ENCODE results near the gene GPT2. TPM values are rescaled to one million over a fixed set of nuclear protein-coding genes. Genes with fewer than 3 reads are reported as not detected.

GPT2 gene
- total RNA-seq, 4 donors from 2014 or later: 13.5 to 112 (median 55.7) TPM

DNA sequence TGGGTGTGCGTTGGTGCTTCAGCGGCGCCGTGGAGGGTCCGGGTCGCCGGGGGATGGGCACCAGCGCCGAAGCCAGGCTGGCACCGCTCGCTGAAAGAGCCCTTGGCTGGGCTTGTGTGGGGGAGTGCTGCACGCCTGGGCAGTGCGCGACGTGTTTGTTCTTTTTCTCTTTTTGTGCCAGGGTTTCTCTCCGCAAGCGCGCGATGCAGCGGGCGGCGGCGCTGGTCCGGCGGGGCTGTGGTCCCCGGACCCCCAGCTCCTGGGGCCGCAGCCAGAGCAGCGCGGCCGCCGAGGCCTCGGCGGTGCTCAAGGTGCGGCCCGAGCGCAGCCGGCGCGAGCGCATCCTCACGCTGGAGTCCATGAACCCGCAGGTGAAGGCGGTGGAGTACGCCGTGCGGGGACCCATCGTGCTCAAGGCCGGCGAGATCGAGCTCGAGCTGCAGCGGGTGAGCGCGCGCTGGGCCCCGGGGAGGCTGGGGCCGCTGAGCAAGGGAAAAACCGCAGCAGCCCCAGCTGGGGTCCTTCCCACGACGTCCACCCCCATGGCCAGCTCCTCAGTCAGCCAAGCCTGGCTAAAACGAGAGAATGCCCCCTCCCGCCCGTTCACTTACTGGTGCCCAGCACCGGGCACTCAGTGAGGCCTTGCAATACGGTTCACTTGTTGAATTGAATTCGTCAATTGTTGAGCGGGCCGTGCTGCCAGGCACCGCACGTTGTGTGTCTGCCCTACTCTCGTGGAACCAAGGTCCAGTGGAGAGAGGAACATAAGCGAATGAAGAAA lies 541 bp downstream of the GPT2 start:
- H3K36me3 ChIP-seq: no peaks in the 10 kb centered on the region
- H3K4me1 ChIP-seq: peaks cover 20 to 35% of the 10 kb centered on the region in 2 donors
- TF ChIP-seq, protein P1, sequence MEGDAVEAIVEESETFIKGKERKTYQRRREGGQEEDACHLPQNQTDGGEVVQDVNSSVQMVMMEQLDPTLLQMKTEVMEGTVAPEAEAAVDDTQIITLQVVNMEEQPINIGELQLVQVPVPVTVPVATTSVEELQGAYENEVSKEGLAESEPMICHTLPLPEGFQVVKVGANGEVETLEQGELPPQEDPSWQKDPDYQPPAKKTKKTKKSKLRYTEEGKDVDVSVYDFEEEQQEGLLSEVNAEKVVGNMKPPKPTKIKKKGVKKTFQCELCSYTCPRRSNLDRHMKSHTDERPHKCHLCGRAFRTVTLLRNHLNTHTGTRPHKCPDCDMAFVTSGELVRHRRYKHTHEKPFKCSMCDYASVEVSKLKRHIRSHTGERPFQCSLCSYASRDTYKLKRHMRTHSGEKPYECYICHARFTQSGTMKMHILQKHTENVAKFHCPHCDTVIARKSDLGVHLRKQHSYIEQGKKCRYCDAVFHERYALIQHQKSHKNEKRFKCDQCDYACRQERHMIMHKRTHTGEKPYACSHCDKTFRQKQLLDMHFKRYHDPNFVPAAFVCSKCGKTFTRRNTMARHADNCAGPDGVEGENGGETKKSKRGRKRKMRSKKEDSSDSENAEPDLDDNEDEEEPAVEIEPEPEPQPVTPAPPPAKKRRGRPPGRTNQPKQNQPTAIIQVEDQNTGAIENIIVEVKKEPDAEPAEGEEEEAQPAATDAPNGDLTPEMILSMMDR (IDR thresholded peaks at IDR 0.05 in 4 of 5, conservative IDR thresholded peaks at IDR 0.05 in 1 of 5): no peak
- no peak for TF ChIP-seq POLR2A (IDR thresholded peaks at IDR 0.05)
- no peak for DNase-seq
- ATAC-seq: peak; percentile 4 to 10
- no peaks in the 10 kb centered on the region for H3K27me3 ChIP-seq
- peak overlapping the region; percentile 82 to 92 (median 86) for H3K27ac ChIP-seq
- intact Hi-C loops (cut with DNase I; ENCODE audit: low total_unique reads): loop anchor here (1.0 kb wide), 1 partner anchor 53 kb away; the partner anchor contains the start of gene C16orf87
- H3K9me3 ChIP-seq: no peaks in the 10 kb centered on the region
- H3K4me3 ChIP-seq: peak overlapping the region; percentile 72 to 86 (median 80)
- in situ Hi-C loops (cut with MboI; ENCODE audit: low sequenced_read_pairs in 4 of 4): no loop called here

DNA sequence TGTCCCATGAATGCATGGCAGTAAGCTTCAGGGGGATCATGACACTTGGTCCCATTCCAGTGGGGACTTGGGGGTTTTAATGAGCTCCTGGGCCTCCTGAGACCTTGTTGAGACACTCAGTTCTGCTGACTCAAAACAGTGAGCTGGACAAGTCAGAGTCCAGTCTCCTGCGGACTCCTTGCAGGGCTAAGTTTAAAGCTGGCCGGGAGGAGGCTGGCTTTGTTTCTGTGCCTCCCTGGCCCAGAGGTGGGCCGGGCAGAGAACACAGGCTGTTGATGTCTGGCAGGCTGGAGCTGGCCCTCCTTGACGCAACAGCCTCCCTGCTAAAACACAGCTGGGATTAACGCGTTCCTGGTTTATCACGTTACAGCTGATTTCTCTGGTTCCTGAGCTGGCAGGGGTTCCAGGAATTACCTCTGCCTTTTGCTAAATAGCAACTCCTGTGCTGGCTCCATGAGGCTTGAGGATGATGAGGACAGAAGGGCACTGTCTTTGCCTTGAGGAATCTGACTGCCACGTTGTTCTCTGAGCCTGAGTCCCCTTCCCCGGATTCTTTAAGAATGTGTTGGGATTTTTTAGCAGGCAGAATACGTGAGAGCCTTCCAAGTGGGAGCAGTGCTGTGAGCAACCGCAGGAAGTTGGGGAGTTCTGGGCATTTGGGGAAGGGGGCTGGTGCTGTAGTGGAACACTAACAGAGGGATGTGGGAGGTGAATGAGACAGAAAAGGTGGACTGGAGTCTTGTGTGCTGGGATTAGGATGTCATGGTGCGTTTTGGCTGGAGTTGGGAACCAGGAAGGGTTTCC lies 2.0 kb downstream of the GPT2 start:
- H3K36me3 ChIP-seq: no peaks in the 10 kb centered on the region
- peak; percentile 70 to 79 for DNase-seq
- peaks cover 27 to 40% of the 10 kb centered on the region in 2 donors for H3K4me1 ChIP-seq
- TF ChIP-seq POLR2A (IDR thresholded peaks at IDR 0.05): peak; percentile 67 to 86
- TF ChIP-seq, protein P1 (IDR thresholded peaks at IDR 0.05 in 4 of 5, conservative IDR thresholded peaks at IDR 0.05 in 1 of 5): no peak
- no peaks in the 10 kb centered on the region for H3K27me3 ChIP-seq
- ATAC-seq: peak; percentile 42 to 54
- peak overlapping the region; percentile 82 to 92 (median 86) for H3K27ac ChIP-seq
- in situ Hi-C loops (cut with MboI; ENCODE audit: low sequenced_read_pairs in 4 of 4): no loop called here
- H3K4me3 ChIP-seq: peak overlapping the region in 2 of 4 donors; percentile 72 to 75
- intact Hi-C loops (cut with DNase I; ENCODE audit: low total_unique reads): no loop called here
- H3K9me3 ChIP-seq: no peaks in the 10 kb centered on the region

DNA sequence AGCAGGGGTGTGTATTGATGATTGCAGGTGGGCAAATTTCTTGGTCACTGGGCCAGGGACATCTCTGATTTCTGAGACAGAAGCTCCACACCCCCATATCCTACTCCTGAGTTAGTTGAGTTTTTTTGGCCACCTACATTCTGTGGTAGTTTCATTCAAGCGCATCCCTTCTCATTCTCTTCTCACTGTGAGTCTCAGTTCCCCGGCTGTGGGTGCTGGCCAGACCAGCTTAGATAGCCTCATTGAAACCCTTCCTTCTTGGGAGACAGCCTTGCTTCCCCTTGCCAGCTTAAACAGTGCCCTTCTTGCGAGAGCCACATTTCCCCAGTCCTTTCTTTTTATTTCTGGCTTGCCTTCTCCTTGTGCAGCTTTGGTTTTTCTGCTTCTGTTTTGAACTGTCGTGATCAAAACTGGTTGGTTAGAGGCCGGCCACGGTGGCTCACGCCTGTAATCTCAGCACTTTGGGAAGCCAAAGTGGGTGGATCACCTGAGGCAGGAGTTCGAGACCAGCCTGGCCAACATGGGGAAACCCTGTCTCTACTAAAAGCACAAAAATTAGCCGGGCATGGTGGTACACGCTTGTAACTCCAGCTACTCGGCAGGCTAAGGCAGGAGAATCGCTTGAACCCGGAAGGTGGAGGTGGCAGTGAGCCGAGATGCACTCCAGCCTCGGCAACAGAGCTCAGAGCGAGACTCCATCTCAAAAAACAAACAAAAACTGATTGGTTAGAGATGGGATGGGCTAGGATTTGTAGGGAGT lies 2.8 kb downstream of the GPT2 start:
- in situ Hi-C loops (cut with MboI; ENCODE audit: low sequenced_read_pairs in 4 of 4): no loop called here
- ATAC-seq: no peak
- no peak for DNase-seq
- no peaks in the 10 kb centered on the region for H3K36me3 ChIP-seq
- H3K9me3 ChIP-seq: no peaks in the 10 kb centered on the region
- no peaks in the 10 kb centered on the region for H3K27me3 ChIP-seq
- H3K4me3 ChIP-seq: no peak overlapping the region
- peaks cover 27 to 40% of the 10 kb centered on the region in 2 donors for H3K4me1 ChIP-seq
- peak overlapping the region; percentile 82 to 92 (median 86) for H3K27ac ChIP-seq
- no peak for TF ChIP-seq POLR2A (IDR thresholded peaks at IDR 0.05)
- TF ChIP-seq, protein P1 (IDR thresholded peaks at IDR 0.05 in 4 of 5, conservative IDR thresholded peaks at IDR 0.05 in 1 of 5): no peak
- intact Hi-C loops (cut with DNase I; ENCODE audit: low total_unique reads): no loop called here

DNA sequence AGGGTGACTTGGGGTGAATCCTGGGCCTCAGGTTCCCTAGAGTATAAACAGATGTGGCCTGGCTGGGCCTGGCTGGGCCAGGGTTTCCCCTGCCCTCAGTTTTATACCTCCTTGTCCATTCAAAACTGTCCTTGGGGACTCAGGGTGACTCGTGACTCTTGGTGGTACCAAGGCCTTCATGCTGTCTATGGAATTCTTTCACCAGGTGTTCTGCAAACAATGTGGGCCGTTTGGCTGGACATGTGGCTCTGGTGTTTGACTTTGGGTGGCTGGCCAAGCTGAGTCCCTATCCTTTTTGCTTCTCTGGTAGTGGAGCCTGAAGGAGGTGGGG lies 3.3 kb downstream of the GPT2 start:
- Histone ChIP-seq H3K4me1 (peaks cover 27 to 40% of the 10 kb centered on the region in 2 donors), H3K9me3 (no peaks in the 10 kb centered on the region), H3K4me3 (no peak overlapping the region), H3K27me3 (no peaks in the 10 kb centered on the region), H3K27ac (peak overlapping the region; percentile 82 to 92 (median 86)), H3K36me3 (no peaks in the 10 kb centered on the region)
- DNase-seq: no peak
- TF ChIP-seq POLR2A (IDR thresholded peaks at IDR 0.05): no peak
- TF ChIP-seq, protein P1 (IDR thresholded peaks at IDR 0.05 in 4 of 5, conservative IDR thresholded peaks at IDR 0.05 in 1 of 5): no peak
- no peak for ATAC-seq
- intact Hi-C loops (cut with DNase I; ENCODE audit: low total_unique reads) (no loop called here), in situ Hi-C loops (cut with MboI; ENCODE audit: low sequenced_read_pairs in 4 of 4) (no loop called here)
